ENCODE data around the gene RARG.
A peak's percentile ranks its signal among the peaks of the same experiment; 100 is the strongest.

RARG gene

DNA sequence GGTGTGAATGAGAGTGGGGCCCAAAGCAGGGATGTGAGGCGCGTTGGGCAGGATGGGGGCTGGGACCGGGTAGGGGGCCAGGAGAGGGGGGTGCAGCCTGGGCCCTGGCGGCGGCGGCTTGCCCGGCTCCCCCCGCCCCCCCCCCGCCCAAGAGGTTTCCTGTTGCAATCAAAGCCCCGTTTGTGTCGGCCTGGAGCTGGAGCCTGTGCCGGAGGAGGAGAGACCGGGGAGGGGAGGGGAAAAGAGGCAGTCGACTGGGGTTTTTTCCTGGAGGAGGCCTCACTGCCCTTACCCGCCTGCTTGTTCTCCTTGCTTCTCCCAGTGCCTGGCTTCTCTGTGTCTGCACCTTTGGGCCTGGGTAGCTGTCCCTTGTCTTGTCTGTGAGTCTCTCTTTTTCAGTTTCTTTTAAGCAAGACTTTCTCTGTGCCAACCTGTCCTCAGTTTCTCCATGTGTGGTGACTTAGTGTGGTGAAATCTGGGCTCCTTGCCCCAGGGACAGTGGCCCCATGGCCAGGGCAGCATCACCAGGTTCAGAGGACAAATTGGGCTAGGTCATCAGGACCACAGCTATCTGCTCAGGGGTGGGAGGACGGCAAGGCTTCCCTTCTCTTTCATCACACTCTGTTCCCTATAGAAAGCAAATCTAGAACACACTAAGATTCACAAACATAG is 8.5 kb downstream of the RARG start:
- DNase-seq (ENCODE audit: low read depth), result no peak

DNA sequence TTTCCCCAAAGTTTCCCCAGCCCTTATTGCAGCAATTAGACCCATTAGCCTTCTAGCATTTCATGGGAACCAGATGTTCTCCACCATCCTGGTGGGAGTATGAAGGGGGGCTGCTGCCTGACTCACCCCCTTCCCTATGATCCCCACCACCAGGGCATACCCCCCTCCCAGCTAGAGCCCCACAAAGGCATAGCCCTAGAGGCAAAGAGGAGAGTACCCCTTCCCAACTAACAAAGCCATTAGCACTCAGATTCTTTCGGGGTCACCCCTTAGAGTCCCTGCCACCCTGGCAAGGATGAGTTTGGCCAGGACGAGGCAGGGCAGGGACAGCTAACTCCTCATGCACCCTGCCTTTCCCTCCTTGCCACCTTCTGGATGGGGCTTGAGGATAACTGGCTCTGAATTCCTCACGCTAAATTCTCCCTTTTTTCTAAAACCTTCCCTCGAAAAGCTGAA is 9.2 kb downstream of the RARG start:
- no peak for DNase-seq (ENCODE audit: low read depth)

DNA sequence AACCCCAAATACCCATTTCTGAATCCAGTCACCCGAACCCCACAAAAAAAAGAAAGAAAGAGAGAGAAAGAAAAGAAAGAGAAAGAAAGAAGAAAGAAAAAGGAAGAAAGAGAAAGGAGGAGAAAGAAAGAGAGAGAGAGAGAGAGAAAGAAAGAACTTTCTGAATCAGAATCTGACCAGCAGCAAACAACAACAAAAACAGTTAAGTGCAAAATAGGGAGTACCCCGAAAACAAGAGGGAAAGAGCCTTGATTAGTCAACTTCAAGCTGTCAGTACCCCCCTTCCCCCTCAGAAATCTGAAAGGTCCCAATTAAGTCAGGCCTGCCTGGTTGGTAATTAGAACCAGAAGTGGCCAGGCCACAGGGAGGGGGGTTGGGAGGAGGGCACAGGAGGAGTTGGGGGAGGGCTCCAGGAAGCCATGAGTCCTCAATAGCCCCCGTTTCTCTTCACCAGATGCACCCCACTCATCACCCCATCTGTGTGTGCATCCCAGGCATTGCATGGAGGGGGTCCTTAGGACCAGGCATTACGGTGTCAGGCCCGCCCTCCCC is 9.8 kb downstream of the RARG start:
- no peak for DNase-seq (ENCODE audit: low read depth)

DNA sequence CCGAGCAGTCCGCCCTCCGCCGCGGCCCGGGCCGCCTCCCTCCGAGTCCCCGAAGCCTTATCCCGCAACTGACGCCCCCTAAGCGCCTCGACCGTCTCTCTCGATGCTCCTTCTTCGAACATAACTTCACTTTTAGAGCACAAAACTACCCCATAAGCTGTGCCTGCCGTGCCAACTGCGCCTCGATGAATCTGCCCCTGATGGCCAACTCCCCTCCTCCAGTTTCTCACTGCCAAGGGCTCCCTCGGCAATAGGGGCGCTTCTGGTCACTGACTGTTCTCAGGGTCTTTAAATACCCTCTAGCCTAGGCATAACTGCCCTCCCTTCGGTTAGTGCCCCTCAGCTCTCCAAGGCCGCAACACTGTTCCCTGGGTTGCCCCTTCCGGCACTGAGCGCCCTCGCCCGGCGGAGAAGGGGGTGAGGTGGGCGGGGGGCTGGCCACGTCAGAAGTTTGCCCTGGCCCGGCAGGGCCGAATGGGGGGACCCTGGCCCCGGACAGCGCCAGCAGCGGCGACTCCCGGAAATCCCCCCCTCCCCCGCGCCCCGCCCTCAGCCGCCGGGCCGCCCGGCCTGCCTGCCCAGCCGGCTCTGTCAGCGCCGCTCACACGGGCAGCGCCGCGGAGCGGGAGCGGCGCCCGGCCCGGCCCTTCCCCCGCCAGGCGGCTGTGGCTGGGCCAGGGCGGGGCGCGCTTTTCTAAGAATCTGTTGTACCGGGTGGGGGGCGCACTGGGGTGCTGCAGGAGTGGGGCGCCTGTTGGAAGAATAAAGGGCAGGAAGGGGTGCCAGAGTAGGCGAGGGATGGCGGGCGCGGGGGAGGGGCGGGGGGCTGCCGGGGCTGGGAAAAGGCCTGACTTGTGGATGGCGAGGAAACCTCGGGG is 10.6 kb downstream of the RARG start:
- DNase-seq (ENCODE audit: low read depth), result no peak

DNA sequence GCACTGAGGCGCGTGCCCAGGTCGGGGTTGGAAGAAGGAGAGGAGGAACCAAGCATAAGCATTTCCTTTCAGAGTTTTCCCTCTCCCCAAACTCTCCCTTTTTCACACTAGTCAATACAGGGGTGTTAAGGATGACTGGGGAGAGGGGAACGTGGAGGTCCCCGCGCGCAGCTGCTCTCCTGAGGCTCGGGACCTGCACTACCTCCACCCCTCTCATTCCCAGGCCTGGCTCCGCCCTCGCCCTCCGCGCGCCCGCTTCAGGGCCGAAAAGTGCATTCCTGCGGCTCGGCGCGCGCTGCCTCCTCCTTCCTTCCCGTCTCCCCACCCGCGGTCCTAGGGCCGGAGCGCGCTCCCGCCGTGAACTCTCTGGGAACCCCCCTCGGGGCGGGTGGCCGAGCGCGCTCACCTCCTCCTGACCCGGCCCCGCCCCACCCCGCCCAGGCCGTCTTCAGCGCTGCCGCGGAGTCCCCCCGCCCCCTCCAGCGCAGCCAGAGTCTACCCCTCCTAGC is 11.3 kb downstream of the RARG start:
- DNase-seq (ENCODE audit: low read depth), result peak; percentile 53

DNA sequence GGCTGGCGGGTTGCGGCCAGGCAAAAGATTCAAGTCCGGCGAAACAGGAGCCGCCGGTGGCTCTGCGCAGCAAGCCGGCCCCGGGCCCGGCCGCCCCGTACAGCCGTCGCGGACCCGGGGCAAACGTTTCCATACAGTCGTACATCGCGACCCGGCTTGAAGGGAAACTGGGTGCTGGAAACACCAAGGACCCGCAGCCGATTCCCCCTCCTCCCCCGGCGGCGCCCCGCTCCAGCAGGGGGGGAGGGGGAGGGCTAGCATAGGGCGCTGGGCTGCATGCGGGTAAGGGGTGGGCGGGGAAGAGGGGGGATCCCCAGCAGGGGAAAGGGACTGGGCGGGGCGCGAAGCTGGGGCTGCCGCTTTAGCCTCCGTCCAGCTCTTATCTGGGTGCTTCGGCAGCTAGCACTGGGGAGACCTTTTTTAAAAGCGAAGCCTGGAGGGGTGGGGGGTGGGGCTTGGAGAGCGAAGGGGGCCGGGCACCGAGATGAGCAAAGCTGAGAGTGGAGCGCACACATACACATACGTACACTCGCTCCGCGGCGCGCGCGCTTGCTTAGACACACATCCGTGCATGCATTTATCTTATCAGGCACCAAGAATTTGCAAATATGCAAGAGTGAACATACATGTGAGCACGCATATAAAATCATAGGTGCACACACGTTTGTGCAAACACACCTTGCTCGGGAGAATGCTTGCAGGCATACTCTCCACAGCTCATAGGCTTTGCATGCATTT is 11.9 kb downstream of the RARG start:
- peak; percentile 55 for DNase-seq (ENCODE audit: low read depth)

DNA sequence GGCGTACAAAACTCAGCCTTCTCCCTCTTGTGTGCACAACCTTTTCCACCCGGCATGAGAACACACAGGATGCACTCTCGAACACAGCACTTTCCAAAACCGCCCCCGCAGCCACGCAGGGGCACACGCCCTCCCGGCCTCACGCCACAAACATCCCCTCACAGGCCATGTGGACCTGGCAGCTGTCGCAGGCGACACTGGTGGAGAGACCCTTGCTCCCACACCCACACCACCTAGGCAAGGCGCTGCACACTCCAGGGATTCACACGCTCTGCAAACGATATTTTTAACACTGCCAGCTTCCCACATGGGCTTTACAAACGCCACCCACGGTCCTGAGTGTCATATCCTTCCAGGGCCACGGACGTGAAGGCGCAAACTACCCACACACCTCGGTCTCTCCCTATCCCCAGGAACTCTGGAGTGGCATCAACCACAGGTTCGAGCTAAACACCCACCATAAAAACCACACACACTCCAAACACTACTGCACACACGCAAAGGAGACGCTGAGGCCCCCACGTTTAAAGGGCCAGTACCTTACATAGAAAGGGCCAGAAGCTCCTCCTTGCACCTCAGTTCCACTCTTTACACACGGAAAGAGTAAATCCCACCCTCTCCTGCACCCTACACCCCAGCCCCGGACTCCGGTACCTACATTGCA is 12.6 kb downstream of the RARG start:
- peak; percentile 58 for DNase-seq (ENCODE audit: low read depth)

DNA sequence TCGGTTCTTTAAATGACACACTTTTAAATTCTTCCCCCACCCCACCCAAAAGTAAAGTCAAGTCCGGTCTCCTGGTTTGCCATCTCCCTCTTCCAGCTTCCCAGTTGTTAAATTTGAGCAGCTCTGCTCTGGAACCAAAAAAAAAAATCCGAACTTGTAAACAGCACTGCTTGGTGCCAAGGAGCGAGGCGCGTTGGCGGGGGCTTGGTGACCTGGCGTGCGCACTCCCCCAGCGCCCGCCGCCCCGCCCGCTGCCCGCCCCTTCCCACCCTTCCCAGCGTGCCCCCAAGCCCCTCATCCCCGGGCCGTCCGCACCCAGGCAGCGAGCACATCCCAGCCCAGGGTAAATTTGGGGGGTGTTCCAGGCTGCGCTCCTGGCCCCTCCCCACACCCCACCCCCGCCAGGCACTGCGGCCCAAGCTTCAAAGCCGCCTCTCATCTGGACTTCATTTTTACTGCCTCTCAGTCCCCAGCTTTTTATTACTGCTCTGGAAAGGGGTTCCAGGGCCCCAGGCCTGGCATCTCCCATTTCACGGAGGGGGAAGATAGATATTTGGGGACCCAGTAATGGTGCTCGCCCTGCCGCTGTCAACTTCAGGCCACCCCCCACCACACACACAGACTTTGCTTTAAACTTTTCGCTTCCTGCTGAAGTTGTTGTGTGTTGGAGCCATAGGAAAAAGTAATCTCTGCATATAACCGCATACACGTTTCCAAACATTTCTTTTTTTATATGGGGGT is 13.3 kb downstream of the RARG start:
- no peak for DNase-seq (ENCODE audit: low read depth)

DNA sequence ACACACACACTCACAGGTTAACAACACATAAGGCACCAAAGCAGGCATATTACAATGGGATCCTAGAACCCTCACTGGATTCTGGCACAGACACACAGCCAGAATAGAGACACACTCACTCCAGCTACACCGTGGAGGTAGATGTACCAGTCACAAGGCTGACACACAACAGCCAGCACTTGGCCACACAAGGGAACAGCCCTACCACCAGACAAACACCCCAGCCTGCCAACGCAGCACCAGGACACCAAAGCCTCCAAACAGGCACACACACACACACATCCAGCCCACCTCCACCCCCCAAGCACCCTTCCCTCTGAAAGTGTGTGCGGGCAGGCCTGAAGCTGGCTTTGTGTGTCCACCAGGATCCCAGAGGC is 14.1 kb downstream of the RARG start:
- DNase-seq (ENCODE audit: low read depth), result no peak

DNA sequence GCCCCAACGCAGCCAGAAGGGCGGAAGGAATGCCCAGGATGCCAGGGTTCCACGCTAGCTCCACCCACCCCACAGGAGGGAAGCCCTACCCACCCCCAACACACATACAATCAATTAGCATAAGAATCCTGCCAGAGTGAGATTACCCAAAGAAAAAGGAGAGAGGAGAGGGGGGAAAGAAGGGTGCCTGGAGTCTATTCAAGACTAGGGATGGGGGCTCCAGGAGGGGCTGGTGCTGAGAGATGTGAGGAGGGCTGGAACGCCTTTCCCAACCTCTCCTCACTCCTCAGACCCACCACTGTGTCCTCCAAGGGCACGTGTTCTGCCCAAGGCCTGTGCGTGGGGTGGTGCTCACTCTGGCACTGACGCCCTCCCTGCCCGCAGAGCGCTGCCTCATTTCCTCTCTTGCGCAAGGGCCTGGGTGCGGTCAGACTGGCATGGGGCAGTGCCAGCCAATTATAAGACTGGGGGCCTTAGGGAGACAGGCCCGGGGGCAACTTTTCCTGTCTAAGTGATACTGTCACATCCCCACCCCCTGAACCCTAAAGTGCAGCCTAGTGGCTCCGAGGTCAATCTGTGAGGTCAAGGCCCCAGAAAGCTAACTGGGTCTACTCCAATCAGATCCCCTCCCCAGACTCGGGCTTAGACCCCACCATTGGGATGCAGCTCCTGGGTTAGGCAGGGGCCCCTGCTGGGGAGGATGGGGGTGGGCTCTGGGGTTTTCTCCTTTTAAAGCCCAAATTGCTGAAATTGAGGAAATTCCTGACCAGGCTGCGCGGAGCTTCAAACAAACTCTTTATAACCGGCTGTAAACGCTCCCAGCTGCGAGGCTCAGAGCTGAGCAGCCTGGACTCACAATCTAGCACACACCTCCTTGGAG is 14.7 kb downstream of the RARG start:
- DNase-seq (ENCODE audit: low read depth), result no peak

DNA sequence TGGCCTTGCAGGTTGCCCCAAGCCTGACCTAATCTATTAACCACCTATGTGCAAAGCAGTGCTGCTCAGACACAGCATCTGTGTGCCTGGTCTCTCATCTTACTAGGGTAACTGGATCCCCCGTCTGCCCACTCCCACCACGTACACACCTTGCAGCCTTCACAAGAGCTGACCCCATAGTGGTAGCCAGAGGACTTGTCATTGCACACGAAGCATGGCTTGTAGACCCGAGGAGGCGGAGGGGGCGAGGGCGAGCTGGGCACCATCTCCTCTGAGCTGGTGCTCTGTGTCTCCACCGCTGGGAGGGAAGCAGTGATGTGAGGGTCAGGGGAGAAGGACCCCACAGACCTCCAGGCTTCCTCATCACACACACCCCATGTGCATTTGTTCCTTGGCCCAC is 16.5 kb downstream of the RARG start:
- DNase-seq (ENCODE audit: low read depth), result no peak

DNA sequence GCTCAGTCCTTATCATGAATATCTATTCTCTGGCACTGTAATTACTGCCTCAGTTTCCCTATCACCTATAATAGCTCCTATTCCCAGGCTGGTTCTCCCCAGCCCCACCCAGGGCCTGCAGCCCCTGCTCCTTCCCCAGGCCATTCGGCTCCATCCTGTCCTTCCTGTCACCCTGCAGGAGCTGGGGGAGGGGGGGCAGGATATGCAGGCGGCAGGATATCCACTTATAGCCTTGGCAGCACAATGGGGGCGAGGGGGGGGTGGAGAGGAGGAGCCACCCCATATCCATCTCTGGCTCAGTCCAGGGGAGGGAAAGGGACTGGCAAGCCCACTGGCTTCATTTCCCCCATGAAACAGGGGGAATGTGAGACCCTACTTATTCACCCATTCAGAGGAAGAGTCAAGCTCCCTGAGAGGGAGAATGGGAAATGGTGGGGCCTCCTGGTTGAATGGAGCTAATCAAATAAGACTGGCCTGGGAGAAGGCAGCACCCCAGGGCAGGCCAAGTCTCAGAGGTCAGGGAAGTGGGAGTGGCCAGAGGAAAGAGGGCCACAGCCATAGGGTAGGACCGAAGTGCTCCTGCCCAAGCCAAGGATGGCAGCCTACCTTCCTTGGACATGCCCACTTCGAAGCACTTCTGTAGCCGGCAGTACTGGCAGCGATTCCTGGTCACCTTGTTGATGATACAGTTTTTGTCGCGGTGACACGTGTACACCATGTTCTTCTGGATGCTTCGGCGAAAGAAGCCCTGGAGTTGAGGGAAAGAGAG is 17.1 kb downstream of the RARG start:
- no peak for DNase-seq (ENCODE audit: low read depth)

DNA sequence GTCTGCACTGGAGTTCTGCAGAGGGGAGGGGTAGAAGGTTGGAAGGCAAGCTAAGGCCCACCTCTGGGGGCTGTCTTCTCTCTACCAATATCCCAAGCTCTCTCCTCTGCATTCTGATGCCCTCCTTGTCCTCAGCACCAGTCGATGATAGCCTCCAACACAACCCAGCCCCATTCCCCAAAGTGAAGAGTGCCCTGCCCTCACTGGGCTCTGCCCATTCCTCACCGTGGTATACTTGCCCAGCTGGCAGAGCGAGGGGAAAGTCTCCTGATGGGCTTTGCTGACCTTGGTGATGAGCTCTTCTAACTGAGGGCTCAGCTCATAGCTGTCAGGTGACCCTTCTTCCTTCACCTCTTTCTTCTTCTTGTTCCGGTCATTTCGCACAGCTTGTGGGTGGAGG is 17.8 kb downstream of the RARG start:
- DNase-seq (ENCODE audit: low read depth), result no peak

DNA sequence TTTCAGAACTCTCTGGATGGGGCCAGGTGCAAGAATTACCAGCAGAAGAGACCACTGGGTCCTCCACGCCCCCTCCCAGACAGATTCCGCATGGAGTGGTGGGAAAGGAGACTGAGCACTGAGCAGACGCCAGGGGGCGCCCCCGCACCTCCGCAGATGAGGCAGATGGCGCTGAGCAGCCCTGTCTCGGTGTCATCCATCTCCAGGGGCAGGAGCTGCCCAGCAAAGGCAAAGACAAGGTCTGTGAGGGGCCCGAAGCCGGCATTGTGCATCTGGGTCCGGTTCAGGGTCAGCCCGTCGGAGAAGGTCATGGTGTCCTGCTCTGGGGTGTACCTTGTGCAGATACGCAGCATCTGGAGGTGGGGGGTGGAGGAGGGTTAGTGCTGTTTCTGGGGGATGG is 18.7 kb downstream of the RARG start:
- DNase-seq (ENCODE audit: low read depth), result peak; percentile 75

DNA sequence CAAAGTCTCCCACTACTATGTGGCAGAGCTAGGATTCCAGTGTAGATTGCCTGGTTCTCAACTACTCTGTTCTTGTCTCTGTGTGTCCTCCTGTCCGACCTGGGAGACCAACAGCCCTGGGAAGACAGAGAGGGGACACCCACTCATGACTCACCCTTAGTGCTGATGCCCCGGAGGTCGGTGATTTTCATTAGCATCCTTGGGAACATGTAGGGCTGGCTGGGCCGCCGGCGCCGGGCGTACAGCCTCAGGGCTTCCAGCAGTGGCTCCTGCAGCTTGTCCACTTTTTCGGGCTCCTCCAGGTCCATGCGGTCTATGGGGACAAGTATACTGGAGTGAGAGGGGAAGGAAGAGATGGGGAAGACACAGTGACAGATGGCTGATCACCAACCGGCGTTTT is 19.1 kb downstream of the RARG start:
- DNase-seq (ENCODE audit: low read depth), result no peak

DNA sequence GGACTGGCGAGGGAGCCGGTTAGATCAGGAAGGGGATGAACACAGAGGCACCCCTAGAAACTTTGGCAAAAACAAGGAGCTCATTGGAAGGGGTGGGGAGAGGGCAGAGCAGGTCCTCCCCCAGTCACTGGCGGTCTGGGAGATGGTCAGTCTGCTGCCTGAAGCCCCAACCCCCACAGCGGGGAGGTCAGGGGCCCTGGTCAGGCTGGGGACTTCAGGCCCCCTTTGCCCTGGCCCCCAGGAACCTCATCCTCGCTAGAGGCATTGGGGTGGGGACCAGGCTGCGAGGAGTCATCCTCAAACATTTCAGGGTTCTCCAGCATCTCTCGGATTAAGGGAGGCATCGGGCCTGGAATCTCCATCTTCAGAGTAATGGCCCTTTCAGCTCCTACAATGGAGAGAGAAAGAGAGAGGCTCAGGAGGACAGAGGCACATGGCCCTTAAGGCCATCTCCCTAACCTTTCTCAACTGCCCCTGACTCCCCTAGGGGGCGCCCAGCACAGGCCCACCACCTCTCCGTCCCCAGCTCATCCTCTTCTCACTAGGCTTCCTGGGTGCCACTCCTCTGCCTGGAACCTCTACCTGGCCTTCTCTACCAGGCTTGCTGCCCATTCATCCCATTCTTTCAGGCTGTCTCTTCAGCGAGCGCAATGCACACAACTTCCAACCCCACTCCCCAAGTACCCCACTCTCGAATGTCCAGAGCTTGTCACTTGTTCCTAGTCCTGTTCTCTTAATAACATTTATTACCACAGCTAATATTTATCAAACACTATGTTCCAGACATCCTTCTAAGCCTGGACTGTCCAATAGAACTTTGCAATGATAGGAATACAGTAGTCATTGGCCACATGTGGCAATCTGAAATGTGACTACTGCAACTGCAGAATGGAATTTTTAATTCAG is 20.3 kb downstream of the RARG start:
- DNase-seq (ENCODE audit: low read depth), result no peak

DNA sequence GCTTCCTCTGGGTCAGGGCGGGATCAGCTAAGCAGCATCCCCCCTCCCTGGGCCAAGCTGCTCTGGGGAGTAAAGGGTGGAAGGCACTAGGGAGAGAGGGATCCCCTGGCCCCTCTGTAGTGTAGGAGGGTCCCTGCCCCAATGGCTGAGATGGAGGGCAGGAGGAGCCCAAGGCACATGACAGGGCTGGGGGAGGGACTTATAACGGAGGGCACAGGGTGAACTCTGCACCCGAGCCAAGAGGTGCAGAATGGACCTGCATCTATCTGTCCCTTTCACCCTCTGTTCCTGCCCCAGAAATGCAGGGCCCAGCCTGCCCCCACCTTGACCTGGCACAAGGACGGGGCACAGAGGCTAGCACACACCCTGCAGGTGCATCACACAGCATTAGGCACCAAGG is 21.2 kb downstream of the RARG start:
- DNase-seq (ENCODE audit: low read depth), result no peak

DNA sequence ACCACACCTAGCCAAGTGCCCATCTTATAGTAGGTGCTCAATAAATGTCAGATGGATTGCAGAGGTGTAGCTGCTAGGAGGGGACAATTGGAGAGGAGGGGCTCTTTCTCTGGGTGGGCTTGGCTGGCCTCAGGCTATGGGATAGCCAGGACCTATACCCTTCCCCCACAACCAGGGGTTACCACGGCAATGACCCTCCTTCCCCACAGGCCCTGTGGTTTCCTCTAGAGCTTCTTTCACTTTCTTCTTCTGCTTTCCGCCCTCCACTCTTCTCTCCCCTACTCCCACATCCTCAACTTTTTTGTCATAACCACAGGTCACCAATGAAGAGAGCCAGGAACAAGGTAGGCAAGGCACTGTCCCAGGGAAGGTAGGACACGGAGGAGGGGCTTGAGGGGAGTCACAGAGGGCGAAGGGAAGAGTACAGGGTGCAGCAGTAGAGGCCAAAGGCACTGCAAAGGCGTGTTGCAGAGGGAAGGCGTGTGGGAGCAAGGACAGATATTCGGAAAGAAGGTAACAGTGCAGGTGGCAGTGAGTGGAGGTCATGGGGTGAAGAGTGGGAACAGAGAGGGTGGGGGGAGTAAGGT is 23.0 kb downstream of the RARG start:
- DNase-seq (ENCODE audit: low read depth), result no peak

All from stimulated activated CD4-positive, alpha-beta T cell treated with anti-CD3 and anti-CD28 coated beads, Interleukin-2, amount 100 ng/mL, for 4 hours (primary cell).